Ovary (tissue), 9 donors: ENCODE measurements around the gene RAP1GAP2. TPM values are rescaled to one million over a fixed set of nuclear protein-coding genes. Genes with fewer than 3 reads are reported as not detected.
"Not testable (repeated sequence)": the region's sequence is repeated elsewhere in the genome, so short reads cannot be mapped to it uniquely, and the experiment has no call there.

Experiments
- DNase-seq, 5 donors: peaks; one replicate each; pipeline ENCODE4 v3.0.0-alpha.2; 2019 to 2020
- H3K27ac ChIP-seq, 2 donors: fragments of 200-600 bp; one replicate each; pipeline versions ENCODE4 v1.5.1 to v1.8.0; 2019 to 2022
- H3K27me3 ChIP-seq: fragments of 200-600 bp; one replicate; pipeline ENCODE4 v1.8.0; 2022
- H3K36me3 ChIP-seq: fragments of 200-600 bp; sonication (generic); one replicate; pipeline ENCODE4 v1.5.1; 2019
- H3K4me1 ChIP-seq: one replicate; pipeline ENCODE4 v1.8.1; 2013; ENCODE audit warnings: mild to moderate bottlenecking, moderate library complexity; ENCODE audit not compliant: insufficient read depth
- H3K4me3 ChIP-seq: fragments of 200-600 bp; sonication (generic); one replicate; pipeline ENCODE4 v1.5.1; 2017
- H3K9me3 ChIP-seq, 2 donors: fragments of 200-600 bp in 1 of 2; sonication (generic) in 1 of 2; one replicate each; pipeline versions ENCODE4 v1.5.1 to v1.8.1; 2013 to 2019; ENCODE audit warnings: mild to moderate bottlenecking in 1 of 2, moderate library complexity in 1 of 2
- CTCF ChIP-seq, 3 donors: fragments of 450-650 bp in 2 of 3; fragments of 200-600 bp in 1 of 3; IDR thresholded peaks; one replicate each; pipeline versions ENCODE4 v1.5.1 to v1.8.0; 2016 to 2022; ENCODE audit warnings: antibody characterized with exemption in 3 of 3, mild to moderate bottlenecking in 1 of 3
- EP300 ChIP-seq: sonication (generic); formaldehyde crosslinking; IDR thresholded peaks from one replicate; pipeline ENCODE4 v1.6.1; 2017; ENCODE audit warnings: antibody characterized with exemption
- POLR2A ChIP-seq: fragments of 450-650 bp; IDR thresholded peaks from one replicate; pipeline ENCODE4 v1.6.1; 2017; ENCODE audit warnings: antibody characterized with exemption, mild to moderate bottlenecking, moderate library complexity
- WGBS, 3 donors: extraction: QIAGEN DNeasy Blood & Tissue Kit in 1 of 3; methylation state at CpG; one replicate each; pipeline versions ENCODE4 v1.1.5 to v1.1.7; 2013 to 2017; 5-methylcytosine and 5-hydroxymethylcytosine counted together
- intact Hi-C, 4 donors: fragments of 100-400 bp; cut with DNase I; formaldehyde crosslinking; loops; one replicate each; pipeline versions ENCODE4 v1.11.0 to v1.15.1; 2022 to 2023
- polyA plus RNA-seq, 2 donors: library from polyadenylated mRNA; stranded (reverse); fragments of 200-250 nt in 1 of 2; fragments of 350-450 nt in 1 of 2; fragmentation: Illumina TruSeq in 1 of 2; extraction: RNeasy Lipid Tissue Mini Kit (QIAGEN cat#74804) in 1 of 2; gene quantifications; one replicate each; pipeline ENCODE4 v1.2.3, GENCODE V29; 2013 to 2014
- total RNA-seq, 7 donors: library from RNA; depleted of rRNA in 2 of 7; stranded (reverse); fragments of >200 nt in 2 of 7; fragmentation: NEBNext Ultra II Directional in 3 of 7; extraction: Animal tissue kit (Norgen Biotek cat#: 25700) in 3 of 7; gene quantifications; one replicate each; pipeline versions ENCODE4 v1.1.0 to v1.2.4, GENCODE V29; 2016 to 2023
- donor health status: DM: no; HTN: no; CAD: no; lungs with moderate emphysema.
- donor health status: DM: no; HTN: no; CAD: no.
- donor health status: Bipolar disorder and iron deficiency.
- donor health status: DM: yes; HTN: yes; CAD: no.
- donor health status: DM: no; HTN: no; CAD: no.
- donor health status: DM: yes; HTN: yes; CAD: no.

The RAP1GAP2 gene
- total and polyA plus RNA-seq, 9 donors: 4.3 to 15.4 (median 12.3) TPM

- TF ChIP-seq POLR2A (no peak), EP300 (no peak), CTCF (IDR thresholded peaks at IDR 0.05) (no peak)
- no peaks in the 10 kb centered on the region for H3K27me3 ChIP-seq
- H3K27ac ChIP-seq: no peak overlapping the region
- 82 to 97% (median 97%) methylated on average over 3 of the region's 3 CpGs for WGBS, 3 donors
- intact Hi-C loops: no loop called here
- no peak overlapping the region for H3K4me3 ChIP-seq
- no peak for DNase-seq
- no peaks in the 10 kb centered on the region for H3K4me1 ChIP-seq
- no peaks in the 10 kb centered on the region for H3K9me3 ChIP-seq
- no peaks in the 10 kb centered on the region for H3K36me3 ChIP-seq
These were observed 193.6 kb downstream of the RAP1GAP2 start for GRCh38 chr17:2989855-2990254.

GRCh38 chr17:2990396-2990795 lies 194.2 kb downstream of the RAP1GAP2 start:
- 94 to 96% (median 95%) methylated on average over 9 of the region's 9 CpGs for WGBS, 3 donors
- TF ChIP-seq EP300 (no peak), POLR2A (no peak), CTCF (IDR thresholded peaks at IDR 0.05) (no peak)
- no peak for DNase-seq

GRCh38 chr17:2991396-2992180 lies 195.3 kb downstream of the RAP1GAP2 start:
- H3K4me3 ChIP-seq, H3K27me3 ChIP-seq, H3K9me3 ChIP-seq, intact Hi-C loops, H3K36me3 ChIP-seq, H3K27ac ChIP-seq: not testable (repeated sequence)
- 93 to 96% (median 93%) methylated on average over 21 of the region's 21 CpGs for WGBS, 3 donors
- DNase-seq: peak in 2 of 5 donors; percentile 2 to 16
- H3K4me1 ChIP-seq: peaks cover 12% of the 10 kb centered on the region

More at GRCh38 chr17:2990396-2990795, 194.2 kb downstream of the RAP1GAP2 start:
- Histone ChIP-seq H3K9me3 (no peaks in the 10 kb centered on the region), H3K4me1 (peaks cover 3% of the 10 kb centered on the region), H3K4me3 (no peak overlapping the region), H3K36me3 (no peaks in the 10 kb centered on the region), H3K27me3 (no peaks in the 10 kb centered on the region), H3K27ac (no peak overlapping the region)
- intact Hi-C loops: no loop called here

GRCh38 chr17:2994441-2994840 lies 198.2 kb downstream of the RAP1GAP2 start:
- Histone ChIP-seq H3K27ac (no peak overlapping the region), H3K4me3 (no peak overlapping the region), H3K4me1 (peaks cover 19% of the 10 kb centered on the region), H3K27me3 (no peaks in the 10 kb centered on the region), H3K9me3 (no peaks in the 10 kb centered on the region), H3K36me3 (no peaks in the 10 kb centered on the region)
- DNase-seq: peak in 1 of 5 donors; percentile 33
- TF ChIP-seq EP300: no peak
- no peak for TF ChIP-seq CTCF (IDR thresholded peaks at IDR 0.05)
- no peak for TF ChIP-seq POLR2A
- WGBS, 3 donors: 93 to 100% (median 98%) methylated on average over 6 of the region's 6 CpGs
- intact Hi-C loops: no loop called here

GRCh38 chr17:2995377-2995776 lies 199.1 kb downstream of the RAP1GAP2 start:
- no peak overlapping the region for H3K4me3 ChIP-seq
- H3K9me3 ChIP-seq: no peaks in the 10 kb centered on the region
- TF ChIP-seq EP300 (no peak), CTCF (IDR thresholded peaks at IDR 0.05) (no peak), POLR2A (no peak)
- peak in 3 of 5 donors; percentile 28 to 48 (median 41) for DNase-seq
- peak overlapping the region in 1 of 2 donors; percentile 65 for H3K27ac ChIP-seq
- H3K36me3 ChIP-seq: no peaks in the 10 kb centered on the region
- intact Hi-C loops: no loop called here
- peaks cover 19% of the 10 kb centered on the region for H3K4me1 ChIP-seq
- no peaks in the 10 kb centered on the region for H3K27me3 ChIP-seq
- 77 to 80% (median 78%) methylated on average over 22 of the region's 22 CpGs for WGBS, 3 donors
